HepG2 (cell line): Measurements from ENCODE around the gene TIMM17B. TPM values are rescaled to one million over a fixed set of nuclear protein-coding genes. Genes with fewer than 3 reads are reported as not detected.

ENCODE experiments used
- ATAC-seq: fragments of 200-7000 bp; cut with Tn5 transposase; 3 replicates; pipeline ENCODE4 v1.9.1; 2020; ENCODE audit warnings: mild to moderate bottlenecking, moderate library complexity
- BruUV-seq: library from RNA; stranded (reverse); fragments of 400-500 nt; replicated peaks from 2 replicates; lab custom pipeline; 2021; lab: Mats Ljungman, UMichigan
- CTCF ChIA-PET: fragments of 300-600 bp; formaldehyde crosslinking; extraction: SDS; loops from one replicate; lab custom pipeline; 2021; ENCODE audit warnings: low total read pairs, inconsistent platforms, low intra/inter-chr PET ratio; lab: Yijun Ruan, JAX
- POLR2A ChIA-PET: fragments of 350-600 bp; sonication (Branson Sonifier 250); formaldehyde crosslinking; loops from one replicate; lab custom pipeline; 2020; ENCODE audit warnings: antibody characterized with exemption, inconsistent platforms; lab: Yijun Ruan, JAX
- DNase-seq: peaks from one replicate; pipeline ENCODE4 v3.0.0-alpha.2; 2015; ENCODE audit warnings: low spot score
- FAIRE-seq: peaks from 3 replicates; lab custom pipeline; 2011; peaks lifted over from hg19 to GRCh38; lab: Jason Lieb, UNC
- H2AFZ ChIP-seq: one replicate; pipeline ENCODE4 v1.6.1; 2011; ENCODE audit warnings: low read length, inconsistent platforms
- H3K27ac ChIP-seq: fragments of 300-600 bp; 3 replicates; pipeline ENCODE4 v1.8.0; 2011; ENCODE audit warnings: mixed run types, mild to moderate bottlenecking, mixed read lengths, low read length, inconsistent platforms; ENCODE audit not compliant: insufficient read depth; ENCODE audit errors: extremely low read length
- H3K27me3 ChIP-seq, 2 experiments: fragments of 200-600 bp in 1 of 2; 2 replicates in 1 of 2; 3 replicates in 1 of 2; pipeline versions ENCODE4 v1.6.0 to v1.8.0; 2011; ENCODE audit warnings: low read length in 2 of 2, mild to moderate bottlenecking in 2 of 2, moderate library complexity in 2 of 2, inconsistent platforms in 1 of 2; ENCODE audit not compliant: insufficient read depth in 2 of 2, control insufficient read depth in 1 of 2
- H3K36me3 ChIP-seq, 2 experiments: fragments of 200-600 bp in 1 of 2; replicated peaks in 1 of 2; 2 replicates in 1 of 2; 3 replicates in 1 of 2; pipeline versions ENCODE4 v1.5.1 to v1.8.0; 2011; ENCODE audit warnings: low read length in 2 of 2, inconsistent platforms in 1 of 2; ENCODE audit not compliant: insufficient read depth in 2 of 2, control insufficient read depth in 1 of 2
- H3K4me1 ChIP-seq: 2 replicates; pipeline ENCODE4 v1.5.1; 2012; ENCODE audit warnings: low read length, inconsistent platforms; ENCODE audit not compliant: insufficient read depth
- H3K4me2 ChIP-seq: 2 replicates; pipeline ENCODE4 v1.6.0; 2011; ENCODE audit warnings: low read depth, low read length, inconsistent platforms
- H3K4me3 ChIP-seq, 3 experiments: fragments of 200-600 bp in 1 of 3; sonication (generic), shearing (Covaris generic) in 1 of 3; replicated peaks in 1 of 3; 2 replicates each; pipeline ENCODE4 v1.5.1; 2011 to 2016; ENCODE audit warnings: low read length in 3 of 3, inconsistent platforms in 2 of 3, low read depth in 2 of 3, mild to moderate bottlenecking in 2 of 3, control low read depth in 1 of 3, mixed read lengths in 1 of 3; ENCODE audit not compliant: insufficient read depth in 1 of 3
- H3K79me2 ChIP-seq: one replicate; pipeline ENCODE4 v1.6.1; 2011; ENCODE audit warnings: low read length, inconsistent platforms; ENCODE audit not compliant: insufficient read depth
- H3K9ac ChIP-seq: 2 replicates; pipeline ENCODE4 v1.6.0; 2011; ENCODE audit warnings: mild to moderate bottlenecking, low read depth, low read length, inconsistent platforms; ENCODE audit not compliant: insufficient read depth
- H3K9me3 ChIP-seq: 2 replicates; pipeline ENCODE4 v1.5.1; 2012; ENCODE audit warnings: mild to moderate bottlenecking, low read length
- H4K20me1 ChIP-seq: 2 replicates; pipeline ENCODE4 v1.6.0; 2011; ENCODE audit warnings: inconsistent platforms, mild to moderate bottlenecking, low read length, moderate library complexity; ENCODE audit not compliant: insufficient read depth
- GATAD1 ChIP-seq: IDR thresholded peaks from 2 replicates; pipeline ENCODE4 v1.6.1; 2016; ENCODE audit warnings: missing genetic modification reagents, missing compliant biosample characterization
- ZNF136 ChIP-seq: sonication (generic); formaldehyde crosslinking; IDR thresholded peaks from 2 replicates; pipeline ENCODE4 v1.8.1; 2022; ENCODE audit warnings: low read depth, mild to moderate bottlenecking, moderate library complexity, missing genetic modification reagents
- ZNF816 ChIP-seq: sonication (generic); formaldehyde crosslinking; IDR thresholded peaks from 2 replicates; pipeline ENCODE4 v1.8.0; 2022; ENCODE audit warnings: missing genetic modification reagents, mild to moderate bottlenecking, borderline replicate concordance
- WGBS: methylation state at CpG from one replicate; pipeline ENCODE4 v1.1.6; 2017; ENCODE audit warnings: low lambda C conversion rate; 5-methylcytosine and 5-hydroxymethylcytosine counted together
- in situ Hi-C: cut with HindIII; loops from 2 replicates; pipeline ENCODE4 v1.10.0; 2017; ENCODE audit warnings: low pct_unique_long_range_greater_than_20kb; ENCODE audit not compliant: extremely low pct_ligation_motif_present
- intact Hi-C: fragments of 100-400 bp; cut with micrococcal nuclease; formaldehyde crosslinking; loops from one replicate; pipeline ENCODE4 v1.10.0; 2022; ENCODE audit not compliant: unreplicated experiment
- polyA plus RNA-seq, 8 experiments: library from polyadenylated mRNA; depleted of rRNA in 3 of 8; stranded (reverse) in 7 of 8; unstranded in 1 of 8; fragments of >200 nt; fragmentation: Illumina TruSeq in 4 of 8; extraction: Trizol in 4 of 8; gene quantifications; 2 replicates each; pipeline versions ENCODE4 v1.2.1 to v1.2.3, GENCODE V29; 2011 to 2016; ENCODE audit warnings: low read depth in 4 of 8, missing spikeins in 1 of 8, mixed read lengths in 1 of 8; ENCODE audit not compliant: insufficient read depth in 1 of 8
- total RNA-seq, 5 experiments: library from RNA; depleted of rRNA; stranded (reverse); fragments of >200 nt; fragmentation: Illumina TruSeq; extraction: Trizol; gene quantifications; 2 replicates each; pipeline ENCODE4 v1.2.3, GENCODE V29; 2016; ENCODE audit warnings: low read depth in 1 of 5
- TF ChIP-seq, protein P1 (sequence below), 2 experiments: fragments of 450-650 bp in 1 of 2; sonication (generic) in 1 of 2; formaldehyde crosslinking in 1 of 2; IDR thresholded peaks; 2 replicates each; pipeline versions ENCODE4 v1.6.1 to v1.8.0; 2016 to 2022; ENCODE audit warnings: antibody characterized with exemption in 1 of 2, mild to moderate bottlenecking in 1 of 2, missing genetic modification reagents in 1 of 2
- TF ChIP-seq, protein P2 (sequence below): sonication (generic); formaldehyde crosslinking; IDR thresholded peaks from 2 replicates; pipeline ENCODE4 v1.4.0; 2020; ENCODE audit warnings: missing genetic modification reagents, borderline replicate concordance

Gene TIMM17B
- total and polyA plus RNA-seq, 2 of the 13 experiments (the other 11 are each of a cell fraction or from before 2014, with no cell fraction given) = 56.0 to 72.5 TPM

DNA sequence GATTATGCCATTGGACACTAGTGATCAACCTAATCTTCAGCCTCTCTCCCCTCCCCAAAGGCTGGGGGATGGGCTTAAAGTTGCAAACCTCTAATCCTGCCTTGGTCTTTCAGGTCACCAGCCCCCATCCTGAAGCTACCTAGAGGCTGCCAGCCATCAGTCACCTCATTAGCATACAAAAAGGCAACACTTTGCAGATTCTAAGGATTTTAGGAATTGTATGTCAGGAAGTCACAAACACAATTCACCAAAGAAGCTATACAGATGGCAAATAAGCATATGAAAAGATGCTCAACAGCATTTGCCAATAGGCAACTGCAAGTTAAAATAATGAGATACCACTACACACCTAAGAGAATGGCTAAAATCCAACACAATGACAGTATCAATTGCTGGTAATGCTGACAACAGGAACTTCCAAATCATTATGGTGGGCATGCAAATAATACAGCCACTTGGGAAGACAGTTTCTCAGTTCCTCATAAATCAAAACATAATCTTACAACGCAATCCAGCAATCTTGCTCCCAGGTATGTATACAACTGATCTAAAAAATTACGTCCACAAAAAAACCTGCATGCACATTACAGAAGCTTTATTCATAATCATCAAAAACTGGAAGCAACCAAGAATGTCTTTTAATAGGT is 30.3 kb upstream of the TIMM17B start:
- in situ Hi-C loops = no loop called here
- Histone ChIP-seq H2AFZ (no peak overlapping the region), H3K9me3 (no peaks in the 10 kb centered on the region), H3K27me3 (no peaks in the 10 kb centered on the region), H3K4me2 (no peak overlapping the region), H3K4me1 (no peaks in the 10 kb centered on the region), H3K4me3 (no peak overlapping the region), H3K27ac (no peak overlapping the region), H3K79me2 (no peaks in the 10 kb centered on the region), H4K20me1 (no peaks in the 10 kb centered on the region), H3K9ac (no peak overlapping the region), H3K36me3 (peaks cover 5 to 23% of the 10 kb centered on the region in 2 experiments; a peak in 4 of 5 replicates)
- intact Hi-C loops = loop anchor here (1.0 kb wide), 1 partner anchor 17 kb away; no protein-coding TSS in a partner anchor
- DNase-seq (no peak), FAIRE-seq (no peak), ATAC-seq (no peak)
- 100% methylated on average over 2 of the region's 2 CpGs for WGBS
- BruUV-seq = no TSS peak
- POLR2A ChIA-PET = no interaction called here
- TF ChIP-seq, protein P1, sequence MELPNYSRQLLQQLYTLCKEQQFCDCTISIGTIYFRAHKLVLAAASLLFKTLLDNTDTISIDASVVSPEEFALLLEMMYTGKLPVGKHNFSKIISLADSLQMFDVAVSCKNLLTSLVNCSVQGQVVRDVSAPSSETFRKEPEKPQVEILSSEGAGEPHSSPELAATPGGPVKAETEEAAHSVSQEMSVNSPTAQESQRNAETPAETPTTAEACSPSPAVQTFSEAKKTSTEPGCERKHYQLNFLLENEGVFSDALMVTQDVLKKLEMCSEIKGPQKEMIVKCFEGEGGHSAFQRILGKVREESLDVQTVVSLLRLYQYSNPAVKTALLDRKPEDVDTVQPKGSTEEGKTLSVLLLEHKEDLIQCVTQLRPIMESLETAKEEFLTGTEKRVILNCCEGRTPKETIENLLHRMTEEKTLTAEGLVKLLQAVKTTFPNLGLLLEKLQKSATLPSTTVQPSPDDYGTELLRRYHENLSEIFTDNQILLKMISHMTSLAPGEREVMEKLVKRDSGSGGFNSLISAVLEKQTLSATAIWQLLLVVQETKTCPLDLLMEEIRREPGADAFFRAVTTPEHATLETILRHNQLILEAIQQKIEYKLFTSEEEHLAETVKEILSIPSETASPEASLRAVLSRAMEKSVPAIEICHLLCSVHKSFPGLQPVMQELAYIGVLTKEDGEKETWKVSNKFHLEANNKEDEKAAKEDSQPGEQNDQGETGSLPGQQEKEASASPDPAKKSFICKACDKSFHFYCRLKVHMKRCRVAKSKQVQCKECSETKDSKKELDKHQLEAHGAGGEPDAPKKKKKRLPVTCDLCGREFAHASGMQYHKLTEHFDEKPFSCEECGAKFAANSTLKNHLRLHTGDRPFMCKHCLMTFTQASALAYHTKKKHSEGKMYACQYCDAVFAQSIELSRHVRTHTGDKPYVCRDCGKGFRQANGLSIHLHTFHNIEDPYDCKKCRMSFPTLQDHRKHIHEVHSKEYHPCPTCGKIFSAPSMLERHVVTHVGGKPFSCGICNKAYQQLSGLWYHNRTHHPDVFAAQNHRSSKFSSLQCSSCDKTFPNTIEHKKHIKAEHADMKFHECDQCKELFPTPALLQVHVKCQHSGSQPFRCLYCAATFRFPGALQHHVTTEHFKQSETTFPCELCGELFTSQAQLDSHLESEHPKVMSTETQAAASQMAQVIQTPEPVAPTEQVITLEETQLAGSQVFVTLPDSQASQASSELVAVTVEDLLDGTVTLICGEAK (IDR thresholded peaks at IDR 0.05) = no peak
- TF ChIP-seq, protein P1 (CRISPR knock-in tag; IDR thresholded peaks at IDR 0.05) = no peak
- TF ChIP-seq ZNF136 (CRISPR knock-in tag) (no peak), GATAD1 (CRISPR knock-in tag) (no peak), ZNF816 (CRISPR knock-in tag) (no peak)
- TF ChIP-seq, protein P2, sequence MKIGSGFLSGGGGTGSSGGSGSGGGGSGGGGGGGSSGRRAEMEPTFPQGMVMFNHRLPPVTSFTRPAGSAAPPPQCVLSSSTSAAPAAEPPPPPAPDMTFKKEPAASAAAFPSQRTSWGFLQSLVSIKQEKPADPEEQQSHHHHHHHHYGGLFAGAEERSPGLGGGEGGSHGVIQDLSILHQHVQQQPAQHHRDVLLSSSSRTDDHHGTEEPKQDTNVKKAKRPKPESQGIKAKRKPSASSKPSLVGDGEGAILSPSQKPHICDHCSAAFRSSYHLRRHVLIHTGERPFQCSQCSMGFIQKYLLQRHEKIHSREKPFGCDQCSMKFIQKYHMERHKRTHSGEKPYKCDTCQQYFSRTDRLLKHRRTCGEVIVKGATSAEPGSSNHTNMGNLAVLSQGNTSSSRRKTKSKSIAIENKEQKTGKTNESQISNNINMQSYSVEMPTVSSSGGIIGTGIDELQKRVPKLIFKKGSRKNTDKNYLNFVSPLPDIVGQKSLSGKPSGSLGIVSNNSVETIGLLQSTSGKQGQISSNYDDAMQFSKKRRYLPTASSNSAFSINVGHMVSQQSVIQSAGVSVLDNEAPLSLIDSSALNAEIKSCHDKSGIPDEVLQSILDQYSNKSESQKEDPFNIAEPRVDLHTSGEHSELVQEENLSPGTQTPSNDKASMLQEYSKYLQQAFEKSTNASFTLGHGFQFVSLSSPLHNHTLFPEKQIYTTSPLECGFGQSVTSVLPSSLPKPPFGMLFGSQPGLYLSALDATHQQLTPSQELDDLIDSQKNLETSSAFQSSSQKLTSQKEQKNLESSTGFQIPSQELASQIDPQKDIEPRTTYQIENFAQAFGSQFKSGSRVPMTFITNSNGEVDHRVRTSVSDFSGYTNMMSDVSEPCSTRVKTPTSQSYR (CRISPR knock-in tag) = no peak
- CTCF ChIA-PET = no interaction called here
